NCI-H2029 treated with DMSO at 0.1 percent for 48 hours (cell line): Measurements from ENCODE around the gene BTBD6.

Source experiments
- DNase-seq: peaks from one replicate; lab custom pipeline; 2025; lab: John Stamatoyannopoulos, UW

The BTBD6 gene

DNA sequence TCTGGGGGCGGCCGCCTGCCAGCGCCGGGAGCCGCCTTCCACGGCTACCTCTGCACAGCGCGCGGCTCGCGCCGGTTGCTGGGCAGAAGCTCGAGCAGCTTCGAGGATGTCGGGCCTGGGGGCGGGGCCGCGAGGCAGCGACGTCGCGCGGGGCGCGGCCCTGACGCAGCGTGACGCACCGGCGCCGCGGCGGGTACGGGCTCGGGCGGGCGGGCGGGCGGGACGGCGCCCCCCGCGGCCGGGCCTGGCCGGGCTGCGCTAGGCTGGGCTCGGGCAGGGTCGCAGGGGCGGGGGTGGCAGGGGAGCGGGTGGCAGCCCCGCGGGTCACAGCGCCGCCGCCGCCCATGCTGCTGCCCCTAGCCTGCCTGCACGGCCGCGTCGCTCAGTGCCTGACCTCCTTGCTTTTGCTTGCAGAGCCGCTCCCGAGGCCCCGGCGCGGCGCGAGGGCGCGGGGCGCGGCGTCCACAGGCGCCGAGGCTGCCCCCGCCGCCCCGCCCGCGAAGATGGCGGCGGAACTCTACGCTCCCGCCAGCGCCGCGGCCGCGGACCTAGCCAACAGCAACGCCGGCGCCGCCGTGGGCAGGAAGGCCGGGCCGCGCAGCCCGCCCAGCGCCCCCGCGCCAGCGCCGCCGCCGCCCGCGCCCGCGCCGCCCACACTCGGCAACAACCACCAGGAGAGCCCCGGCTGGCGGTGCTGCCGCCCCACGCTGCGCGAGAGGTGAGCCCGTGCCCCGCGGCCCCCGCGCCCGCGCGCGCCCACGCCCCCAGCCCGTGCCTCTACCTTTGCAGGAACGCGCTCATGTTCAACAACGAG lies at the start of gene BTBD6:
TSS of gene BTBD6 (plus strand) at position 166 of the 814 bp plus-strand sequence. CDS start at position 345, 179 bp downstream.
- DNase-seq, result no peak

DNA sequence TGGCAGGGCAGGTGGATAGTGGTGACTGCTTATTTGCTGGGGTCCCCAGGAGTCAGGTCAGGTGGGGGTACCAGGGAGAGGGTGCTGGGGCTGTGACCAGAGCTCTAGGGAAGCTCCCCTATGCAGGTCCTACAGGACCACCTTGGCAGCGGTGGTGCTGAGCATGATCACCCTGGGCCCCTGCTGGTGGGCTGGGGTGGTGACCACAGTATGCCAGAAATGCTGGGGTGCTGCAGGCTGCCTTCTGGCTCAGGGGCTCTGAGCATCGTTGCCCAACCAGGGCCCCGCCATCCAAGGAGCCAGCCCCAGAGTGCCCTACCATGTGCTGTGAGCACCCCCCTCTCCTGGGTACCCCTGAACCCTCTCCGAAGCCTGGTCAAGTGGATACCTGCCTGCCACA lies 49.7 kb upstream of the BTBD6 start:
- DNase-seq, result no peak

DNA sequence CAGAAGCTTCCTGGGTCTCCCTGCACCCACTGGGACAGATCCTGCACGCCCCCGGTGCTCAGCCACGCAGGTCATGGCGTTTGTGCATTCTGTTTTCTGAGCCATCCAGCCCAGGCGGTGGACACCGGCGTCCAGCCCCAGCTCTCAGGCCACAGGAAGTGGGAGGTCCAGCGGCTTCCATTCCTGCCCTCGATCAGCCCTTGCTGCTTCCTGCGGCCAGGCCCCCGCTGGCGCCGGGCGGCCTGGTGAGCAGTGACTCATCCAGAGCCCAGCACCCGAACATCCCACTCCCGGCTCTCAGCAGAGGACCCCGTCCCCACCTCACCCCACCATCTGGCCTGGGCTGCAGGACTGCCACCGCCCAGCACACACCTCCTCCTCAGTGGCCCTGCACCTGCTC lies 49.2 kb upstream of the BTBD6 start:
- DNase-seq, result no peak

DNA sequence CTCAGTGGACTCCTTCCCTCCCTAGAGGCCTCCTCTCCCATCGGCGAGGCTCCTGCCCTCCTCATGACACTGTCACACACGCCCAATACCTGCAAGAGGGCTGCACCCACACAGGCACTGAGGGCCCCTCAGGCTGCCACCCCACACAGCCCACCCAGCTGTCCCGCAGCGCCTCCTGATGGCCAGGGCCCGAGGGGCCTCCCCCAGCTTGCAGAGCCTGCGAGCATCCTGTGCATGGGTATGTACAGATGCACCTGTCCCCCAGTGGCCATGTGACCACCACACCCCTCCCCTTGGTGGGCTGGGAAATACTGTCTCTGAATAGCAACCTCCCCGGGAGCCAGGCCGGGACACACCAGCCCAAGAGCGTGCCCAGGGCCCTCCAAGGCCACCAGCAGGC lies 48.3 kb upstream of the BTBD6 start:
- no peak for DNase-seq

DNA sequence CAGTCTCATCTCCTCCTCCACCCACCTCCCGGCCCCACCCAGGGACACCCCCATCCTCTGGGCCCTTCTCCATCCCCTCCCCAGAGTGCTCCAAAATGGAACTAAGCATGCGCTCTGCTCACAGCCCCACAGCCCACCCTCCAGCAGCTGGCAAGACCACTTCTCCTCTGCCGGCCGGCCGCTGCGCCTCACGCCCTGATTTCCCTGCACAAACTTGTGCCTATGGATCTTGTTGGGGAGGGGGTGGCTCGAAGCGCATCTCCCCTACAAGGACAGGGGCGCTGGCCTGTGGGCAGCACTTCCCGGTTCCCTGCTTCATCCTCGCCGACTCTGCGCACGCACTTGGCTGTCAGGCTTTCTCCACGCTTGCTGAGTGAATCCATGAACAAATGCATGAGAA lies 47.7 kb upstream of the BTBD6 start:
- DNase-seq, result no peak

DNA sequence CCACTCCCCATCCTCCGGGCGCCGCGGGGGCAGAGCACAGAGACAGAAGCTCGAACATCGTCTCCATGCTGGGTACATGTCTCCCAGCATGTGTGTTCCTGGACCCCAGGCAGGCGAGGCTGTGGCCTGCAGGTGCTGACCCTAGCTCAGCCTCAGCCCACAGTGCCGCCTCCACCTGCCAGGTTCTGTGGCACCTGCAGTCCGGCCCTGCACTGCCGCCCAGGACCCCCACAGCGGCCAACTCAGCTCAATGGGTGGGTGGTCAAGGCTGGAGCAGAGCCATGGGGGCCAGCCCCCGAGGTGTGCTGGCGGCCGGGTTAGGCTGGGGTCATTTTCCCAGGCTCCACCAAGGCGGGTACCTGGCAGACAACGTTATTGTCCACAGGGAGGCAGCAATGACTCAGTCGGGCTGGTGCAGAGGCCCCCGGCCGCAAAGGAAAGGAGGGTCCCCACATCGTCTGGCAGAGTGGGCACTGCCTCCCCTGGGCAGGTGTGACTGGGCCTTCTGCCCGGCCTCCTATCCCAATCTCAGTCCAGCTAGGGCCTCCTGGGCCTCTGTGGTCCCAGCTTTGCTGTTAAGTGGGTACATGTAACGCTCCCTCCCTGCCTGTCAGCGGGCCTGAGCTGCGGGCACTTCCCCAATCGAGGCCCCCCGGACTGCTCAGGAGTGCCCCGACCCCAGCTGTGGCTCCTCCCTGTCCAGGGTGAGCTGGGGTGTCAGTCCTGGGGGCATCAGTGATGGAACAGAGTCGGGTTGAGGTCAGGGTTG lies 47.0 kb upstream of the BTBD6 start:
- DNase-seq, result no peak

DNA sequence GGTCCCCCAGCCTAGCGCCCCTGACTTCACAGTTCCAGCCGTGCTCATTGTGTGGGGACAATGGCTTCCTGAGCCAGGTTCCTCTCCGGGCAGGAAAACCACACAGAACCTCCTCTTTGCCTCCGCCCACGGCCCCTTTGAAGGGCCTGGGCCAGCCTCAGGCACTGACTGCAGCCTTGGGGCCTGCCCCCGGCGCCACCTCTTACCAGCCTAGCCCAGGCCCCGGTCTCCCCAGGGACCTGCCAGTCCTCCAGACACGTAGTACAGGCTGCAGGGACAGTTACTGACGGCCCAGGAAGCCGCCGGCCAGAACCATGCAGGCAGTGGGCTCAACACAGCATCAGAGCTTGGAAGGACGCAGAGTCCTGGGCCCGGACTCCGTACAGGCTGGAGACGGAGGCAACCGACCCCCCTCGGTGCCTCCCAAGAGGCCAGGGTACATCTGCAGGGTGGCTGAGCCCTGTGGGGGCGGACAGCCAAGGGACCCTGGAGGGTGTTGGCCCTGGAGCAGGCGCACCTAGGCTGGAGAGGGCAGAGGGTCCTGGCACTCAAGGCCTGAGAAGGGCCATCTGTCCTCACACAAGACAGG lies 46.3 kb upstream of the BTBD6 start:
- DNase-seq, result no peak

DNA sequence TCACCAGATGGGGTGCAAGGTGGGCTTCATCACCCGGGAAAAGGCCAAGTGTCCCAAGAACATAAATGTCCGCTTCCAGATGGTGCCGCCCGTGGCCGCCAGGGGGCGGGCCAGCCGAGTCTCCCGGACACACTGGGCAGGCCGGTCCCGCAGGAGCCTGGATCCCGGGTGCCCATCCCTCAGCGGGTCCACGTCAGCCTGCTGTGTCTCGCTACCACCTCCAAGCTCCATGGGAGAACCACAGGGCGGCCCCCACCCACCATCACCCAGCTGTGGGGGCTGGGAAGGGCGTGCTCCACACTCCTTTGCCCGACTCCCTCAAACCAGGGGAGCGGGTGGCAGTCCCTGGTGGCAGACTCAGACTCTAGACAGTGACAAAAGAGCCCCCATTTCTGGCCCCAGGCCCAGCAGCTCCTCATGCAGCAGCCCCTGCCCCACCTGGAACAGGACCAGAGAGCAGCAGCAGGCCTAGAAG lies 45.2 kb upstream of the BTBD6 start:
- no peak for DNase-seq

DNA sequence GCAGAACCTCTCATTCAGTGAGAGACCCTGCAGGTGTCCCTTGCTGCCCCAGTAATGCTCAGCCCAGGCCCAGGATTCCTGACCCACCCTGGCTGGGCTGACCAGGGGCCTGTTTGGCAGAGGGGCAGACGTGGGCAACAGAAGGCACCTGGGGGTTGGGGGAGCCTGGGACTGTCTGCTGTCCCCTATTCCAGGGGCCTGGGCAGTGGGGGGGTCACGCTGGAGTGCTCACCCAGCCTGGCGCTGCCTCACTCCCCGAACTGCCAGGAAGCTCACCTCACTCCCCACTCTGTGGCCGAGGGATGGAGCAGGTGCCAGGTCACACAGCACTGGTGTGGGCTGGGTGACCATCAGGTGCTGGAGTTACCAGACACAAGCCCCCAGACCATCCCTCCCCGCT lies 44.6 kb upstream of the BTBD6 start:
- DNase-seq, result no peak

DNA sequence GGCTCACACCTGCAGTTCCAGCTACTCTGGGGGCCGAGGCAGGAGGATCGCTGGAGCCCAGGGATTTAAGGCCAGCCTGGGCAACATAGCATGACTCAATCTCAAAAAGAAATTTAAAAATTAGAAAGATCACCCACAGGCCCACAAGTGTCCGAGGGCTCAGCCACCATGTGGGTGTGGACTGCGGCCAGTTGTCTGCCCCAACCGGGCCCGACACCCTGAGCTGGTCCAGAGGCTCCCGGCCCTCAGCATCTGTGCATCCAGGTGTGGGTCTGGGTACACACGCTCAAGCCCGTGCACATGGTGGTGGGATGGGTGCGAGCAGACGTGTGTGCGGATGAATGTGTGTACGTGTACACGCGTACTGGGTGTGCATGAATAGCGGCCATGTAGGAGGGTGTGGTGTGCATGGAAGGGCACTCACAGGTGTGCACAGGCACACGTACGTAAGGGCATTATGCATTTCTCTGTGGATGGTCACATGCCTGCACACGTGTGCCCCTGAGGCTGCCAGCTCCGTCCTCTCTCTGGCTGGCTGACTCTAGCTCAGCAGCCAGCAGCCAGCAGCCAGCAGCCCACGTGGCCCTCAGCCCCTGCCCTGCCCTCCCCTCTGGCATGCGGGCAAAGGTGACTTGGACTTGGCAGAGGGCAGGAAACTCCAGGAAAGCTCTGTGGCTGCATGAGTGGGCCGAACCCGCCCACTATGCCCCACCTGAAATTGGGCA lies 44.0 kb upstream of the BTBD6 start:
- DNase-seq, result no peak

DNA sequence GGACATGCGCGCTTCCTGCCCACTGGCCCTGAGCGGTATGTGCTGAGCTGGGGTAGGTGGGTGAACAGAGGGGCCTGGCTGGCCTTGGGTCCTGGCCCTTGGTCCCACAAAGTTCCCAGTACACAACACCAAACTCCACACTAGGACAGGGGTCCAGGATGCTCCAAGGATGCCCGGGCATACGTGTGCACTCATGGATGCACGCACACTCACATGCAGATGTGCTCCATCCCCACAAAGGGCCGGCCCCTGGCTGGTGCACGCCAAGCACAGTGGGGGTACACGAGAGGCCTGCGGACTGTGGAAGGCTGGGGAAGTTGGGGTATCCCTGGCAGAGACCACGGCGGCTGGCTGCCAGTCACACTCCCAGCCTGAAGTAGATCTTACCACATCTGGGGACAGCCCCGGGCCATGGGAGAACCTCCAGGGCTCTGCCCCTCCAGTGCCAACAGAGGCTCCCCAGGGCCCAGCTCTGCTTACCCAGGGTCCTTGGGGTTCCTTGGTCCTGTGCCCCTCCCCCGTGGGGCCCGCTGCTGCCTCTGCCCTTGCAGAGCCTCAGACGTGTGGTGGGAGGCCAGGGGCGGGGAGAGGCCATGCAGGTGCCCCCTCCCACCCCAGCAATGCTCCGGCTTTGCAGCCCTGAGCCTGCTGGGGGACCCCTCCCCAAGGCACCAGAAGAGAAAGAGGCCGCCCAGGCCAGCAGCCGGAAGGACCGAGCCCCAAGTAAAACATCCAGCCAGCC lies 43.2 kb upstream of the BTBD6 start:
- no peak for DNase-seq

DNA sequence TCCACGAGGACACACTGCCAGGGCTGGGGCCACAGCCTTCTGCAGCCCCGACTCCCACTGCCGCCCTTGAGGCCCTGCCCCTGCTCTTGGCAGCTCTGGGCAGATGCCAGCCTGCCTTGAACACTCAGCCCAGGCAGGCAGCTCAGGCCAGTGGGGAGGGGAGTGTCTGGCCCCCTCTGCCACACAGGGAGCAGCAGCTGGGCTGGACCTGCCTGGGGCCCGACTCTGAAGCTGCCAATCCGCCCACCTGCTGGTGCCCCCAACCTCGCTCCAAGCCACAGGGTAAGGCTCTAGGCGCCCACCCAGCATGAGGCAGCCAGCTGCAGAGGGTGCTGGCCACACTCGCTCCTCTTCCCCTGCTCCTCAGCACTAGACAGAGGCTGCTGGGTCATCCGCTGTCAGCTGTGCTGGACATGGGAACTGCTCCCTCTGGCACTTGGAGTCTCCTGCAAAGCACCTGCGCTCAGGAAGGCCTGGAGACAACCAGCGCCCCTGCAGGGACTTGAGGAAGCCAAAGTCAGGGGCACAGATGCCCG lies 42.6 kb upstream of the BTBD6 start:
- no peak for DNase-seq

DNA sequence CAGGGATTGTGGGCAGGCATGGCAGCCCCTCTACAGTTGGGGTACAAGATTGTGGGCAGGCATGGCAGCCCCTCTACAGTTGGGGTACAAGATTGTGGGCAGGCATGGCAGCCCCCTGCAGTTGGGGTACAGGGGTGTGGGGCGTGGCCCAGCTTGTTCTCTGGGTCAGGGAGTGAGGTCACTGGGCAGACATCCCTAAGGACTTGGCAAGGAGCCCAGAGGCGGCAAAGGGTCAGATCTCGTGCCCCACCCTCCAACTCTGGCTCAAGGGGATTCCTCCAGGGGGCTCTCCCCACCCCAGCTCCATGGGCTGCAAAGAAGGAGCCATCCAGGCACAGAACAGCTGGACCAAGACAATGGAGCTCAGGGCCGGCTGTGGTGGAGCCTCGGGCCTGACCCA lies 41.5 kb upstream of the BTBD6 start:
- DNase-seq, result no peak

DNA sequence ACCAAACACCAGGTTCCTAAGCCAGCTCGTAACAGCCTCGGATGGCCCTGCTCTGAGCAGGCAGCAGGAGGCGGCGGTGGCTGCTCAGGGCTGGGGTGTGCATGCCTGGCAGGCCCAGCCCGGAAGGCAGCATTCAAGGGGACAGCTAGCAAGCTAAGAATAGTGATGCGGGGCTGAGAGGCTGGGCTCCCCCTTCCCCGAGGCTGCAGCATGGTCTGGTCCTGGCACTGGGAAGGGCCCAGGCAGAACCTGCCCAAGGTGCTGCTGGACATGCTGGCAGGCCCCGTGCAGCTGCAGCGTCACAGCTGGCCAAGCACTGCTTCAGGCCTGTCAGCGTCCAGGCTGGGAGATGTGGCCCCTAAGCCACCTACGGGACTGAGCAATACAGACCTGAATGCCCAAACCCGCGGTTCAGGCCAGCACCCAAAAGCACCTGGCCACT lies 40.9 kb upstream of the BTBD6 start:
- DNase-seq, result no peak

DNA sequence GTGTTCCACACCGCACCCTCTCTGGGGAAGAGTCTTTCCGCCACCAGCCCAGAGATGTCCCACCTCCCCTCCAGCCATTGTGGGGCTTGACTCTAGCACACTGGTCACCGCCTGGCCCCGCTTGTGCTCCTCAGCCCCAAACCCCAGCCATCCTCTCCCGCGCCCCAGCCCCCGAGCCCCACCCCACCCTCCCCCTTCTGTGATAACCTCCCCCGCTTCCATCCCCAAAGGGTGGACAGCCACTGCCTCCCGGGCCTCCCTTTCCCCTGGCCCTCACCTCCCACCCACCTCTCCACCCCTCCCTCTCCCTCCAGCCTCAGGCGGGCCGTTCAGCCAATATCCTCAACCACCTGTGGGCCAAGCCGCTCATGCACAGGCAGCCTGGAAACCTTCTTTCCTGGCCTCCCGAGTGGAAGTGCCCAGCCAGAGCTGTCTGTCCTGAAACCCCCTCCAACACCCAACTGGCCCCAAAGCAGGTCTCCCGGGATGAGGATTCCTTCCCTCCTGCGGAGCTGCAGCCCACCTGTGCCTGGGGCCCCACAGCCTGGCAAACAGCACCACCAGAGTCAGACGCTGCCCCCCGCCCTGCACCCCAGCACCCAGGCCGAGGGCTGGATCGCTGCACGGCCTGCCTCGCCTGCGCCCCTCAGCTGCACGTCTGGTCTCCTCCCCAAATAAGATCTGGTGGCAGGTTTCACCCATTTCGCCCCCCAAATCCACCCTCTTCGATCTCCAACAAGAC lies 40.2 kb upstream of the BTBD6 start:
- DNase-seq, result no peak

DNA sequence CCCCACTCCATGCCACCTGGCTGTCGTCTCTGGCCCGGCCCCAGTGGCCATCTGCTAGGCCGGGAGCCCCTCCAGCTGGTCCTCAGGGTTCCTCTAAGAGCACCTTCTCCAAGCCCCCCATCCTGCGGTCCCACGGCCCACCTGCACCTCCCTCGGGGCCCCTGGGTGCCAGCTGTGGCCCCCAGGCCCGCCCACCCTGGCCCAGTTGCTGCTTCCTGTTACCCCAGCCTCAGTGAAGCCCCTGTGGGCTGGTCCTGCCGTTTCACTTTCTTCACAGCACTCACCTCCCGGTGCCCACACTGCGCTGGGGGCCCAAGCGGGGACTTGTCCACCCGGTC lies 39.6 kb upstream of the BTBD6 start:
- no peak for DNase-seq

DNA sequence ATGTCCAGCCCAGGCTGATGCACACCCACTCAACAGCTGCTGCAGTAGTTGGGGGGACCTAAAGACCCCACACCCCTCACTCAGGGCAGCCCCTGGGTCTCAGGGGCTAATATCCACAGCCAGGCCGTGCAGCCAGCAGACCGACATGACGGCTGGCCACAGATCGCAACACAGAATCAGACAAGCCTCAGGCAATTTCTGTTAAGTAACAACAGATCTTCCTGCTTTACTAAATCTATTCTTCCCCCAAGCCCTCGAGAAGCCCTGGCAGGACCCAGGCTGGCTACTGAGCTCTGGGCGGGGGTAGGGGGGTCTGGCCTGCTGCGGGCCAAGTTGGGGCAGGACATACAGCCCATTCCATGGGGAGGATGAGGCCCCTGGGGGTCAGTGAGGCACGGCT lies 39.2 kb upstream of the BTBD6 start:
- no peak for DNase-seq

DNA sequence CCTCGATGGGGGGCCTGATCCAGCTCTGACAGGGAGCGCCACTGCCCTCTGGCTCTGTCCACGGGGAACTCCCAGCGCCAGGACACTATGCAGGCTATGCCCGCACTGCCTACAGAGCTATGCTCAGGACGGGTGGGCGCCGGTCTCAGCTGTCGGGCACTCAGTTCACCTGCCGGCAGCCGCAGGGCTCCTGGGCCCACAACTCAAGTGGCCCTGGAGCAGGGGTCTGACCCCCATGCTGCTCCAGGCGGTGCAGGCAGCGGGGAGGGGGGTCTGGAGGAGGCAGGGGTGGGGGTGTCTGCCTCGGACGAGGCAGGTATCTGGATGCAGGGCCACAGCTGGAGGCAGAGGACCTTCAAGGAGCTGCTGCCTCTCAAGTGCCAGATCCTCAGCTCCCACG lies 38.7 kb upstream of the BTBD6 start:
- no peak for DNase-seq

DNA sequence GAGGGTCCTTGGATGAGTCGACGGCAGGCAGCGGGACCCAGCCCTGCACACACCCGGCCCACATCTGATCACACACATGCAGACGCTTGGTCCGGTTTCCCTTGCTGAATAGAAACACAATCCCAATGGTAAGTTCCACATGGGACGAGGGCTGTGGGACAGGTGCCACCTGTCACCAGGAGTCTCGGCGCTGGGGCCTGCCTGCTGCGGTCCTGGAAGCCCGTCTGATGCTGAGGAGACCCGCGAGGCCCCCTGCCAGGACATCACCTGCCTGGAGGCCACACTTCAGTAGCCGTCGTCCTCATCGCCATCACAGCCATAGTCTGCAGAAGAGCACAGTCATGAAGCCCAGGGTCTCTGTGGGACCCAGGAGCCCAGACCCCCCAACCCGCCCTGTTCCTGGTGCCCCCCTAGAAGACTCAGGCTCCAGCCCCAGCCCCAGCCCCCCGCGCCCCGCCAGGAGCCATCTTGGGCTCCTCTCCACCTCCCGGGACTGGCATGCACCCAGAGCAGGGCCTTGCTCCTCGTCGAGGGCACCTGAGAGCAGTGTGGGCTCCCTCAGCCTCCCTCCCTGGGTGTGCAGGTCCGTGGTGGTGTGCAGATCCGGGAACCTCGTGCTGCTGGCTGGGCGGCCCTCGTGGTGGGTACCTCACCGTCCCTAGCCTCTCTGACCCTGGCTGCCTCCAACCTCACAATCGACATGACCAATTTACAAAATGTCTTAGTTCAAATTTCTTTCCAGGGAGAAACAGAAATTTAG lies 37.9 kb upstream of the BTBD6 start:
- no peak for DNase-seq
